ENCODE measurements around the gene SKA3. TPM values are rescaled to one million over a fixed set of nuclear protein-coding genes. Genes with fewer than 3 reads are reported as not detected.
"Not testable (repeated sequence)": the region's sequence is repeated elsewhere in the genome, so short reads cannot be mapped to it uniquely, and the experiment has no call there.

Gene SKA3
- total RNA-seq, 1 donor from 2014 or later, result 8.7 TPM

DNA sequence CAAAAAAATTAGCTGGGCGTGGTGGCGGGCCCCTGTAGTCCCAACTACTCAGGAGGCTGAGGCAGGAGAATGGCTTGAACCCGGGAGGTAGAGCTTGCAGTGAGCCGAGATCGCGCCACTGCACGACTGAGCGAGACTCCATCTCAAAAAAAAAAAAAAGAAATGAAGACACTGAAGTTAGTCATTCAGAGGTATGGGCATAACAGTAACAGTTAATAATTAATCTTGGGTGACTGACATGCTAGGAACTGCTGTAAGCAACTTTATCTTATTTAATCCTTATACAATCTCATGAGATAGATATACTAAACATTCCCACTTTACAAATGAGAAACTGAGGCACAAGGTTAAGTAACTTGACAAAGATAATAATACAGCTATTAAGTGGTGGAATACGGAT is 4.9 kb downstream of the SKA3 start:
- DNase-seq (ENCODE audit: low spot score), result no peak

DNA sequence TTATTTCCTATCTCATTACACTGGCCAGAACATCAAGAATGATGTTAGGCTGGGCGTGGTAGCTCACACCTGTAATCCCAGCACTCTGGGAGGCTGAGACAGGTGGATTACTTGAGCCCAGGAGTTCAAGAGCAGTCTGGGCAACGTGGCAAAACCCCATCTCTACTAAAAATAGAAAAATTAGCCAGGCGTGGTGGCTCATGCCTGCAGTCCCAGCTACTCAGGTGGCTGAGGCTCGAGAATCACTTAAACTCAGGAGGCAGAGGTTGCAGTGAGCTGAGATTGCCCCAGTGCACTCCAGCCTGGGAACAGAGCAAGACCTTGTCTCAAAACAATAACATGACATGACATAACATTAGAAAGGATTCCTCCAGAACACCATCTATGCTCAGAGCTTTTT is 10.7 kb downstream of the SKA3 start:
- not testable (repeated sequence) for DNase-seq (ENCODE audit: low spot score)

DNA sequence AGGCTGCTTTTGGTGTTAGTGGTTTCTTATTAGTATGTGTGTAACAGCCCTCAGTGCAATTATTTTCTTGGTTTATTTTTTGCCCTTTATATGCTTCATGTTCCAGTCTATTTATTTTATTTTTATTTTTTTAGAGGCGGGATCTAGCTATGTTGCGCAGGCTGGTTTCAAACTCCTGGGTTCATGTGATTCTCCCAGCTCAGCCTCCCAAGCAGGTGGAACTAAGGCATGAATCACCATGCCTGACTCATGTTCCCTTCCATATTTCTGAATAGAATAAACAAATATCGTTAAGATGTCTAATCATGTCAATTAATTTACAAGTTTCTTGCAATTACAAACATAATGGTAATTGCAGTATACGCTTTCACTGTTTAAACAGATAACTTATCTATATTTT is 11.7 kb downstream of the SKA3 start:
- no peak for DNase-seq (ENCODE audit: low spot score)

DNA sequence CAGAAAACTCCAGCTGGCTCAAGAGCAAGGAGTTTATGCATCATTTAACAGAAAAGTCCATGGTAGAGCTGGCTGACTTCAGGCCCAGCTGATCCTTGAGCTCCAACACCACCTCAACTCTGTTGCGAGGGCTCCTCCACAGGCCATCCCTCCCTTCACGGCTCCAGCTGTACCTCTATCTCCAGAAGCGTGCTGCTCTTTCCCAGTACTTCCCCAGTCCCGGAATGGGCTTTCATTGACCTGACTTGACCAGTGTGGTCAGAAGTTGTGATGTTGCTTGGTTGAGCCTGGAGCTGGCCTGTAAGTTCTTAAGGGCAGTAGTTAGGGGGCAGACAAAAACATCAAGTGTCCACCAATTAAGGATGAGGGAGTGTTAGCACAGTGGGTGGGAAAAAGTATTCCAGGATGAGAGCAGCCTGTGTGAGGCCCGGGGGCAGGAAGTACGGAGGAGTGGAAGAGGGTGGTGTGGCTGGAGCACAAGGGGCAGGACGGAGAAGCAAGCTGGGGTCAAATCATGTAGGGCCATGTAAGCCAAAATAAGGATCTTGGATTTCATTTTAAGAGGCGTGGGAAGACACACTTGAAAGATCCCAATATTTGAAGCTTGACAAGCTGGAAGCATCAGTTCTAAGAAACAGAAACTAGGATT is 24.0 kb downstream of the SKA3 start:
- DNase-seq (ENCODE audit: low spot score), result no peak

DNA sequence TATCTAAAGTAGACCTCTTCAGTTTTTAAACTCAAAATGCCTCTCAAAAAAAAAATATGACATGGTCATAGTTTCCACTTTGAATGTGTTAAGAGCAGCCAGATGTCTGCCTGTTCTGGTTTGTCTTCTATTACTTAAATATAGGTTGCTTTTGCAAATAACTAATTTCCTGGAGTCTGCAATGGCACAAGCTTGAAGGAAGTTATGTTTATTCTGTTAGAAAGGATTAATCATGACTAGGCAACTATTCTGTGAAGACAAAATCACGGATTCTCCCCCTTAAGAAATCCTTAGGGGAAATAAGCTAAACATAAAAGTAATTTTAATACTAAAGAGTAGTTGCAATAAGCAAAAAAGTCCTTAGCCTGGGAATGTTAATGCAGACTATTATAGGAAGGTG is 26.3 kb downstream of the SKA3 start:
- no peak for DNase-seq (ENCODE audit: low spot score)

DNA sequence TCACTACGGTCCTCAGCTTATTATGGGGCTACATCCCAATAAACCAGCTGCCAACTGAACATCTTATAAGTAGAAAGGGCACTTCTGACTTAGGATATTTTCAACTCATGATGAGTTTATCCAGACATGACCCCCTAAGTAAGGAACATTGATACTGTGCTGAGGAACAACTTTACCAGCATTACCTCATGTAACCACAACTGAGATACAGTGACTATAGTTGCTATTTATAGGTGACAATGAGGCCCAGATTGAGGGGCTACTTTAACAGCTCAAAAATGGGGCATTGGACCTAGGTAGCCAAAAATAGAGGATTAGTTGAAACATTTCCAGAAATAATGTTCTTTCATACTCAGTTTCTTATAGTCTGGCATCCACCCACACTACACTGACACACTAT is 26.8 kb downstream of the SKA3 start:
- no peak for DNase-seq (ENCODE audit: low spot score)

DNA sequence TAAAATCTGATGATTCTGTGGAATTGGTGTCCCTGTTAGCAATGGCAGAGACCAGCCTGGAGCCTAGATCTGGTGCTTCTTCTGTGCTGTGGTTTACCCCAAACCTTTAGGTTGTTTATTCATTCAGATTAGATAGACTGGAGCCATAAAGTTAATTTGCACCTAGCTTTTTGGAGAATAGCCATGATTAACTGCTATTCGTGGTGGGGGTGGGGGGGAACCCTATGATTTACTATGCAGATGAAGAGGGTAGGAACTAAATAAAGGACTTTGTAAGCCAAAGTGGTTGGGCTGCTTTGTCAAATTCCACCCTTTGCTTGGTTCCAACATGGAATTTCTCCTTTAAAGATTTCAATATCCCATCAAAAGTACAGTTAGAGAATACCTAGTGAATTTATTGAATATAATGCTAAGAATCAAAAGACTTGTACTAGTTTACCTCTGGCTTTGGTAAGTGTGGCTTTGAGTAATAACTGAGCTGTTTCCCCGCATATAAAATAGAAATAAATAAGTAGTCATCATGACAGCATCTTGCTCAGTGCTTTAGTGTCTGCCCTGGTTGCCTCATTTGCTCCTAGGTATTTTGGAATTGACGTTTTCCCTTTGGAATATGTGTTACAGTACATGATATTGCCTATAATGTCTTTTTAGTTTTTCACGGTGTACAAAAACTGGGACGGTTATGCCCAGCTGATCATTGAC is 27.6 kb downstream of the SKA3 start:
- DNase-seq (ENCODE audit: low spot score), result no peak

DNA sequence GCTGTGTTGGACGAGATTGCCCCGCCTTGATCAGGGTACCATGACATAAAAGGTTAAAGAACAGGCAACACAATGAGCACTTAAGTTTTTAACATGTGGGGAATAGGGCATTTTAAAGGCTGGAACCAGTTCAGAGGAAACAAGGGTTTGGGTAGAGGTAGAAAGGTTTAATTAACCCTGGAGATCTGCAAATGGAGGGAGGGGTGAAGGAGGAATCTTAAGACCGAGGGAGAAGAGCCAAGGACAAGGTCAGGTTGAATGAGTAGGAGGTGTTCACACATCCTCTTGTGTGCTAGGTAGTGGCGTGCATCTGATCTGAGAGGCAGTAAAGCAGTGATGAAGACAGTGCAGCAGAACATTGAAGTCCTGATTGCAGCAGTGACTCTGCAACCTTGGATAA is 28.5 kb downstream of the SKA3 start:
- no peak for DNase-seq (ENCODE audit: low spot score)

DNA sequence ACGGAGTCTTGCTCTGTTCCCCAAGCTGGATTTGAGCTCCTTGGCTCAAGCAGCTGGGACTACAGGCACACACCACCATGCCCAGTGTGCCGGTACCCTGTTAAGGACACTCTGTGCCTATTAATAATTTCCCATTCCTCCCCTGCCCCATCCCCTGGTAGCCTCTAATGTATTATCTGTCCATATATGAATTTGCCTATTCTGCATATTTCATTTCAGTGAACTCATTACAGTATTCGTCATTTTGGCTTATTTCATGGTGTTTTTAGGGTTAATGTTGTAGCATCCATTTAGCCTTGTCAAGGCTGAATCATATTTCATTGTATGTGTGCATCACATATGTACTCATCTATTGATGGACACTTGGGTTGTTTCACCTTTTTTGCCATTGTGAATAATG is 33.6 kb downstream of the SKA3 start:
- no peak for DNase-seq (ENCODE audit: low spot score)

DNA sequence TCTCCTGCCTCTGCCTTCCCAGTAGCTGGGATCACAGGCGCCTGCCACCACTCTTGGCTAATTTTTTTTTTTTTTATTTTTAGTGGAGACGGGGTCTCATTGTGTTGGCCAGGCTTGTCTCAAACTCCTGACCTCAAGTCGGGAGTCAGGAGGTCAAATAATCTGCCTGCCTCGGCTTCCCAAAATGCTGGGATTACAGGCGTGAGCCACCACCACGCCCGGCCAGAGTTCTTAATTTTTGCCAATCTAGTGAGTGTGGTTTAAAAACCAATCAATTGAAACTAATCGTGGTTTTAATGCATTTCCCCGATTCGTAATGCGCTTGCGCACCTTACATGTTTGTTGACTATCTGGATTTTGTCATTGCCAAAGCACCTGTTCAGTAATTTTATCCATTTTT is 37.0 kb downstream of the SKA3 start:
- no peak for DNase-seq (ENCODE audit: low spot score)

DNA sequence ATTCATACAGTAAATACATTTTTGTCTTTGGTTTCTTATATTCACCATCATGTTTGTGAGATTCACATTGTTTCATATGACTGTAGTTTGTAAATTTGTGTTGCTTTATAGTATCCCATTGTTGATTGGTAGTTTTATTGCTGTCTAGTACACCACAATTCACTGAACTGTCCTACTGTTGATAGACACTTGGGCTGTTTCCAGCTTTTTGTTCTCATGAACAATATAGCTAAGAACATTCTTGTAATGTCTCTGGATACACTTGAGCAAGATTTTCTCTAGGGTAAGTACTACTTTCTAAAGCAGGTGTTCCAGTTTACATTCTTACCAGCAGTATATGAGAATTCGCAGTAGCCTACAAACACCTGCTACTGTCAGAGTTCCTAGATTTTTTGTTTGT is 37.8 kb downstream of the SKA3 start:
- DNase-seq (ENCODE audit: low spot score), result no peak

DNA sequence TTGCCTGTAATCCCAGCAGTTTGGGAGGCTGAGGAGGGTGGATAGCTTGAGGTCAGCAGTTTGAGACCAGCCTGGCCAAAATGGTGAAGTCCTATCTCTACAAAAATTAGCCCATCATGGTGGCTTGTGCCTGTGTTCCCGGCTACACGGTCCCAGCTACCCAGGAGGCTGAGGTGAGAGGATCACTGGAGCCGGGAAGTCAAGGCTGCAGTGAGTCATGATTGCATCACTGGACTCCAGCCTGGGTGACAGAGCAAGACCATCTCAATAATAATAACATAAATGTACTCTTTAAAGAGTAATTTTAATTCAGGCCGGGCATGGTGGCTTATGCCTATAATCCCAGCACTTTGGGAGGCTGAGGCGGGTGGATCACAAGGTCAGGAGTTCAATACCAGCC is 38.7 kb downstream of the SKA3 start:
- no peak for DNase-seq (ENCODE audit: low spot score)

DNA sequence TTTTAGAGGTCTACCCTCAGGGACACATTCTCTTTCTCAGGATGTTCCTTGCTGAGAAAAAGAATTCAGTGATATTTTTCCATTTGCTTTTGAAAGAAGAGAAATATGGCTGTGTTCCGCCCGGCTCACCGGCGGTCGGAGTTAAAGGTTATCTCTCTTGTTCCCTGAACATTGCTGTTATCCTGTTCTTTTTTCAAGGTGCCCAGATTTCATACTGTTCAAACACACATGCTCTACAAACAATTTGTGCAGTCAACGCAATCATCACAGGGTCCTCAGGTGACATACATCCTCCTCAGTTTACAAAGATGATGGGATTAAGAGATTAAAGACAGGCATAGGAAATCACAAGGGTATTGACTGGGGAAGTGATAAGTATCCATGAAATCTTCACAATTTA is 40.5 kb downstream of the SKA3 start:
- not testable (repeated sequence) for DNase-seq (ENCODE audit: low spot score)

DNA sequence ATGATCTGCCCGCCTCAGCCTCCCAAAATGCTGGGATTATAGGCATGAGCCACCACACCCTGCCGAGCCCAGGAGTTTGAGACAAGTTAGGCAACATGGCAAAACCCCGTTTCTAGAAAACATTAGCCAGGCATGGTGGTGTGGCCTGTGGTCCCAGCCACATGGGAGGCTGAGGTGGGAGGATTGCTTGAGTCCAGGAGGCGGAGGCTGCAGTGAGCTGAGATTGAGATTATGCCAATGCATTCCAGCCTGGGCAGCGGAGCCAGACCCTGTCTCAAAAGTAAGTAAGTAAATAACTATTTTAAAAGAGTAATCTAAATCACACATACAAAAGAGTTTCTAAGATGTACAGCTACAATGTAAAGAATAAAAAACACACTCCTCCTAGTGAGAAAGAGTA is 41.9 kb downstream of the SKA3 start:
- no peak for DNase-seq (ENCODE audit: low spot score)

DNA sequence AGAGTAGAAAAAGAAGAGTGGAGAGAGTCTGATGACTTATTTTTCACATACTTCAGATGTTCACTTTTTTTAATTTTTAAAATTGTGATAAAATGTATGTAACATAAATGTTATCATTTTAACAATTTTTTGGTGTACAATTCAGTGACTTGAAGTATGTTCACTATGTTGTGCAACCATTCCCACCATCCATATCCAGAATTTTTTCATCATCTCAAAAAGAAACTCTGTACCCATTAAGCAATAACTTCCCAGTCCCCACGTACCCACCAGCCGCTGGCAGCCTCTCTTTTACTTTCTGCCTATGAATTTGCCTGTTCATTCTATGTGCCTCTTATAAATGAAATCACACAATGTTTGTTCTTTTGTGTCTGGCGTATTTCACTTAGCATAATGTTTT is 43.3 kb downstream of the SKA3 start:
- no peak for DNase-seq (ENCODE audit: low spot score)

DNA sequence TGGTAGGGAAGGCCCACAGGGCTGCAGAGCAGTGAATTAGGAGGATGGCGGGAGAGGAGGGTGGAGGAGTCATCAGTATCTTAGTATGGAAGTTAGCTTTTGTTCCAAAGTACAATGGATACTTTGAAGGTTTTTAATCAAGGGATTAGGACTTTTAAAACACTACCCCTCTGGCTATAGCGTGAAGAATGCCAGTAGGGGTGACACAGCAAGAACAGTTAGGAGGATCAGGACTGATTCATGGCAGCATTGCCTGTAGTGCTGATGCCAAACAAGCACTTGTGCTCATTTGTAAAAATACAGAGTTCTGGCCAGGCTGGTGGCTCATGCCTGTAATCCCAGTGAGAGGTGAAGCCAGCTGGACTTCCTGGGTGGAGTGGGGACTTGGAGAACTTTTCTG is 46.2 kb downstream of the SKA3 start:
- no peak for DNase-seq (ENCODE audit: low spot score)

DNA sequence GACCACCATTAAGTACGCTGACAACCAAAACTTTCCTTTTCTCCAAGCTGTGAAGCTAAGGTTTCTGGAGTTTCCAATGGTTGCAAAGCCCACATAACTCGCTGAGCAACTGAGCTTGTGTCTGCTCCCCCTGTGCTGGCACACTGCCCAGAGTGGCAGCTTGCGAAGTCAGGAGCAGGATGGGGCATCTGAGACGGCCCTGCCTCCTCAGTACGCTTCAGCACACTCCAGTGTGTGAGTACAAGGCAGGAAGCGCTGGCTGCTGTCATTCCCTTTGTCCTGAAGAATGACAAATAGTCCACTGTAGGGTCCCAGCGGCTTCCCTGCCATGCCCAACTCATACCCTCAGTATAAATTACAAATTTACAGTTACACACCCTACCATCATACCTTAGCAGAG is 51.5 kb downstream of the SKA3 start:
- peak; percentile 73 for DNase-seq (ENCODE audit: low spot score)

DNA sequence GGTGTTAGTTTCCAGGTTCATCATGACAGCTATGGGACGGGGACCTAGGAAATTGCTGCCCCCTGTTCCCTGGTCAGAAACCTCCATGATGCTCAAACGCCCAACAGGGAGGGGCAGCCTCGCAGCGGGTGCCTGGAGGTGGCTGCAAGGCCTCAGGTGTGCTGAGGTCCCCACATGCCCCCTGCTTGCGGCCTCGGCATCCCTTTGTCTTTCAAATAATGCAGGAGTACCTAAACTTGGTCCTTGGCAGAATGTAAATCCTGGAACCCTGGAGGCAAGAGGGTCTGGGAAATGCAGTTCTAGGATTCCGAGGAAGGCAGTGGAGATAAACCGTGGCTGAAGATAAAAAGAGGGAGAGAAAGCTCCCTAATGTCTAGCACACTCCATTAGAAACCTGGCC is 52.4 kb downstream of the SKA3 start:
- no peak for DNase-seq (ENCODE audit: low spot score)

DNA sequence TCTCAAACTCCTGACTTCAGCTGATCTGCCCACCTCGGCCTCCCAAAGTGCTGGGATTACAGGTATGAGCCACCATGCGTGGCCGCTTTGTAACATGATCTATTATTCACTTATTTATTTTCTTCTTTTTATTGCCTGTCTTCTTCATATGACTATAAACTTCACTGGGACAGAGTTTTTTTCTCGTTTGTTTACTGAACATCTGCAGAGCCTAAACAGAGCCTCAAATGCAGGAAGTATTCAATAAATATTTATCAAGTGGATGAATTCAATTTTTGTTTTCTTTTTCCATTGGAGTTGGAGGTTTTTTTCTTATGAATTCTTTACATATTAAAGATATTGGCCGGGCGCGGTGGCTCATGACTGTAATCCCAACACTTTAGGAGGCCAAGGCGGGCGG is 54.7 kb downstream of the SKA3 start:
- no peak for DNase-seq (ENCODE audit: low spot score)

DNA sequence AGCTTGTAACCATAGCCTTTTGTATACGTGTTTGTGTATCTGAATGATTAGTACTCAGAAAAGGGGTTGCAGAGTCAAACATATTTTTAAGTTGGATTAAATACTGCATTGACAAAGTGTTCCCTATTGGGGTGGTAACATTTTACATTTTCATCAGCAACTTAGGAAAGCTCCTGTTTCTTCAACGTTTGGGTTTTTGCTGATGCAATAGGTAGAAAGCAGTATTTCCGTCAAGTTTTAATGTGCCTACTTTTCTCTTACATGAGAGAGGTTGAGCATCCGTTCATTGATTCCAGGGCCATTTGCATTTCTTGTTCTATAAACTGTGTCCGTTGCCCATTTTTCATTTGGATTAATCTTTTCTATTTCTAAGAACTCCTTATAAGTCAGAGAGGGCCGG is 56.2 kb downstream of the SKA3 start:
- no peak for DNase-seq (ENCODE audit: low spot score)

DNA sequence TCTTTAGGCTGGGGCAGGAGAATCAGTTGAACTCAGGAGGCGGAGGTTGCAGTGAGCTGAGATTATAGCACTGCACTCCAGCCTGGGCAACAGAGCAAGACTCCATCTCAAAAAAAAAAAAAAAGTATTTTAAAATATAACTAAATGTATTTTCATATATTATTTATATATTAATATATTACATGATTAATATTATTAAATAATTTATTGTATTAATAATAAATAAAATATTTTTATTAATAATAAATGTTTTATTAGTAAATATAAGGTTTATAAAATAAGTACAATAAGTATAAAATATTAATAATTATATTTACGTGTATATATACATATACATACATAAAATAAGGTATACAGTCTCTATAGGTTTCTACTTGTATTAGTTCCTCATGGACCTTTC is 56.8 kb downstream of the SKA3 start:
- DNase-seq (ENCODE audit: low spot score), result no peak

DNA sequence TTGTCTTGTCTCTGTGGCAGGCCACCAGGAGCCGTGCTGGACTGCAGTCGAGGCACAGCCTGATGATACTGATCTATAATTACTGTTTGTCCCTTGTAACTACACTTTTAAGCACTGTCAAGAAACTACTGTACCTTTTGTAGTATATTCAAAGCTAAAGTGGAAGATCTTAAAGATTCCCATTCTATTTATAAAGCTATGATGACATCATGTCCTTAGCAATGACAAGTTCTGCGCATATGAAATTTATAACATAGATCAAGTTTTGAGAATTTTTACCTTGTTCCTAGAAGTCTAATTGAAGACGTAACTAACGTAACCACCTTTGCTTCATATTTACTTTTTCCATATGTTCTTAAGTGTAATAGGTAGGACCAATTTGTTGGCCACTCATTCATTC is 58.2 kb downstream of the SKA3 start:
- DNase-seq (ENCODE audit: low spot score), result no peak

DNA sequence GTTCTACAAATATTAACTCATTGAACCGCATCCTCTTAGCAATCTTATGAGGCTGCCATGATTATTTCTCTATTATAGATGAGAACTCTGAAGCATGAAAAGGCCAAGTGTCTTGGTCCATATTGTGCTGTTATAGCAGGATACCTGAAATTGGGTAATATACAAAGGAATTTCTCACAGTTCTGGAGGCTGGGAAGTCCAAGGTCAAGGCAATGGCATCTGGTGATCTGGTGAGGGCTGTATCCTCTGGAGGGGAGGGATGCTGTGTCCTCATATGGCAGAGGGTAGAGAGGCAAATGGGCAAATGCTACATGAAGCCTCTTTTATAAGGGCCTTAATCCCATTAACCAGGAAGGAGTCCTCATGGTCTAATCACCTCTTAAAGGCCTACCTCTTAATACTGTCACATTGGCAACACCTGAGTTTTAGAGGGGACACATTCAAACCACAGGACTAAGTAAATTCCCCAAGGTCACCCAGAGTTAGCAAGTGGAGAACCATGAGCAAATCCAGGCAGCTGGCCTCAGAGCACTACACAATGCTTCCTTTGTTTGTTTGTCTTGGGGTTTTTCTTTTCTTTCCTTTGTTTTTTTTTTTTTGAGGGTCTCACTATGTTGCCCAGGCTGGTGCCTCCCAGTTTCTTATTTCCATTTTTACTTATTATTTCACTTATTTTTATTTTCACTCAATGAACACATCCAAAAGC is 59.1 kb downstream of the SKA3 start:
- DNase-seq (ENCODE audit: low spot score), result no peak
